Aortic smooth muscle cell (primary cell): ENCODE measurements around the gene PLEKHS1. TPM values are rescaled to one million over a fixed set of nuclear protein-coding genes. Genes with fewer than 3 reads are reported as not detected.

Experiments
- total RNA-seq: library from RNA; depleted of rRNA; stranded (reverse); fragments of >200 nt; gene quantifications from 2 replicates; pipeline ENCODE4 v1.2.3, GENCODE V29; 2014

Gene PLEKHS1
- total RNA-seq, result not detected in 2 replicates

DNA sequence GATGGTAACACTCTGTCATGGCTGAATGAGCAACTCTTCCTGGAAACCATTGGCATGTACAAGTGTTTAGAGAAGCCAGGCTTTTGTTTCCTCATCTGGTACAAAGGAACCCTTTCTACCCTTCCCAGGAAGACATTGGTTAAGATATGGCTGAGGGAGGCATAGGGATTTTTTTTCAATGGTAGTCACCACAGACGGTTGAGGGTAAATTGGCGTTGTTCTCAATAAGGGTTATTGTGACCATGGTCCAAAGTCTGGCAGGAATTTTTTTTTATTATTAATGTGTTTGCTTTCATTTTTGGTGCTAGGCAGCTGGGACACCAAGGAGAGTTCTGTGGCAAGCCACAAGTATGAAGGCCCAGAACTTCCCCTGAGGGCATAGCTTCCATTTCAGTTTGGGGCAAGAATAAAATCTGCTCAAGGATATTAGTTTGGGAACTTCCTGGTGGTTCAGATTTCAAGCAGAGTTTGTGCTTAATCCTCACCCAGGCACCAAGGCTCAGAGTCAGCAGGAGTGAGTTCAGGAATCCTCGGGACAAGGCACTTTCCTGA, at the start of gene PLEKHS1:
Gene PLEKHS1 (plus strand): TSS at position 502 of the 552 bp plus-strand sequence. CDS start 3,596 bp downstream, outside the sequence.

Other genes starting within 250 kb of the PLEKHS1 start
- not detected in 2 replicates for gene HABP2, start 198.6 kb upstream of the PLEKHS1 start, total RNA-seq
- under 0.01 TPM in 1 of 2 replicates, not detected in the other for gene NRAP, start 87.6 kb upstream of the PLEKHS1 start, total RNA-seq
- gene CASP7, start 71.8 kb upstream of the PLEKHS1 start, total RNA-seq, result 27.6 and 37.9 TPM in 2 replicates
- gene DCLRE1A, start 102.4 kb downstream of the PLEKHS1 start, total RNA-seq, result 7.6 and 7.7 TPM in 2 replicates
- 11.6 and 12.5 TPM in 2 replicates for gene NHLRC2, start 103.0 kb downstream of the PLEKHS1 start, total RNA-seq